HG03060 (cell line): ENCODE data around the gene PC.

Experiments used
- ATAC-seq: cut with Tn5 transposase; IDR thresholded peaks from one replicate; pipeline ENCODE4 v1.9.1; 2021; ENCODE audit warnings: low read depth, moderate number of reproducible peaks; ENCODE audit not compliant: unreplicated experiment

PC gene

DNA sequence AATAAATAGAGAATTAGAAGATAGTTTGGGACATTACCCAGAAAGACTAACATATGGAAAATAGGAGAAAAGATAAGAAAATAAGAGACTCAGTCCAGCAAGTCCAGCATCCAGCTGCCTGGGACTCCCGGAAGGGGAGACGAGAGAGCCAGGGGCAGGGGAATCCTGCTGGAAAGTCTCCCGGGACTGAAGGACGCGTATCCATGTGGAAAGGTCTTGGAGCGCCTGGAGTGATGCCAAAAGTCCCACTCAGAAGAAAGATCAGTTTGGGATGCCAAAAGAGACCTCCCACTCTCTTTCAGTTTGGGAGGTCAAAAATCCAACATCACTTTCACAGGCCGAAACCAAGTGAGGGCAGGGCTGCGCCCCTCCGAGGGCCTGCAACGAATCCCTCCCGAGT is 70.7 kb downstream of the PC start:
- no peak for ATAC-seq

DNA sequence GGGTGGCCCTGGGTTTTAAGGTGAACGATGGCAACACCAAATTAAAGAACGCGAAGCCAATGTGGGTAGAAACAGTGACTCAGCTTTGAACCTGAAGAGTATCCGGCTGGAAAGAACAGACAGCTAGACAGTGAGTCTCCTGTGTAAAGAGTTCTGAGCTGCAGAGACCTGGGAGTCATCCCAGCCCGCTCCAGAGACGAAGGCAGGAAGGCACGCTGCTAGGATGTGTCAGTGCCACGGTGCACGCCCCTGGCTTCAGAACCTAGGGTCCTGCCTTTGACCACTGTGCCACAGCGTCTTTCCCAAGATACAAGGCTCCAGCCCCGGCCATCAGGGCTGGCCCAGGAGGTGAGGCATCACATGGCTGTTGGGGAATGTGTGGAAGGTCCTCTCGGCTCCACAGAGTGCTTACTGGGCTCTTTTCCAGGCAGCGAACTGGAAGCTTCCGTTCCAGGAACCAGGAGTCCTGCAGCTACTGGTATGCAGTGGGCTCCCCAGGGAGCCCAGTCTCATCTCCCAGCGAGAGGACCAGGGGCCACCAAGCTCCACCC is 71.4 kb downstream of the PC start:
- ATAC-seq, result no peak

DNA sequence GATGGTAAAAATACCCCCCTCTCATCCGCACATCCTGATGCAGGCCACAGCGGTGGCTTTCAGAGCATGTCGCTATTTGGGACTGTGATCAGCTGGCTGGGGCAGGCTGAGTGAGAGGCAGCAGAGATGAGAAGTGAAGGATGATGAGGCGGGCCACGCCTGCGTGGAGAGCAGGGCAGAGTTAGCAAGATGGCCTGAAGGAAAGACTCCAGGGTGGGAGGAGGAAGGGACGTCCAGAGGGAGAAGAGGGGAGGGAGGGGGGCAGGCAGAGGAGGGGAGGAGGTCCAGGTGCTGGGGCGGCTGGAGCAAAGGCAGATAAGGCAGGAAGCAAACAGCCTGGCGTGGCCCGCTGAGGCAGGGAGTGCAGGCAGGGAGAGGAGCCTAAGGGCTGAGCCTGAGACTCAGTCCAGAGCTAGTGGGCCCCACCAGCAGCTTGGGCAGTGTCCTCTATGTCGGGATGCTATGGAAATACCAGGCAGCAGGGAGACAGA is 72.2 kb downstream of the PC start:
- ATAC-seq, result no peak

DNA sequence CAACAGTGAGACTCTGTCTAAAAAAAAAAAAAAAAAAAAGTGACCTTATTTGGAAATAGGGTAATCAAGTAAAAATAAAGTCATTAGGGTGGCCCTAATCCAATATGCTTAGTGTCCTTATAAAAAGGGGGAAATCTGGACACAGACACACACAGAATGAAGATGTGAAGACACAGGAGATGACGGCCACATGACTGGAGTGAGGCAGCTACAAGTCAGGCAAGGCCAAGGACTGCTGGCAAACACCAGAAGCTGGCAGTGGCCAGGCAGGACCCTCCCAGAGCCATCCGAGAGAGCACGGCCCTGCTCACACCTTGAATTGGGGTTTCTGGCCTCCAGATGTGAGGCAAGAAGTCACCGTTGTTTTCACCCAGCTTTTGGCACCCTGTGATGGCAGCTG is 72.7 kb downstream of the PC start:
- no peak for ATAC-seq

DNA sequence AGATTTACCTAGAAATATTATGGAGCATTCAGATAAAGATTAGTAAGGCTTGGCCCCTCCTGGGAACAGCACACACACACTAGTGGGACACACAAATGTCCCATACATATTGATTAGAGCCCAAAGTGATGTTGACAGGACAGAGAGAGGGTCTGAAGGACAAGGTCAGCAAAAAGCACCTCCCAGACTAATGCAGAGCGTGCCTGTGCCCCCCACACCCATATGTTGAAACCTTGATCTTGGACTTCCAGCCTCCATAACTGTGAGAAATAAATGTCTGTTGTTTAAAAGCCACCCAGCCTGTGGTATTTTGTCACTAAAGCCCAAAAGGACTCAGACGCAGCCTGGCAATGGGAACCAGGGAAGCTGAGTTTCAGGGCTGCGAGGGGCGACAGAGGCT is 73.7 kb downstream of the PC start:
- ATAC-seq, result no peak

DNA sequence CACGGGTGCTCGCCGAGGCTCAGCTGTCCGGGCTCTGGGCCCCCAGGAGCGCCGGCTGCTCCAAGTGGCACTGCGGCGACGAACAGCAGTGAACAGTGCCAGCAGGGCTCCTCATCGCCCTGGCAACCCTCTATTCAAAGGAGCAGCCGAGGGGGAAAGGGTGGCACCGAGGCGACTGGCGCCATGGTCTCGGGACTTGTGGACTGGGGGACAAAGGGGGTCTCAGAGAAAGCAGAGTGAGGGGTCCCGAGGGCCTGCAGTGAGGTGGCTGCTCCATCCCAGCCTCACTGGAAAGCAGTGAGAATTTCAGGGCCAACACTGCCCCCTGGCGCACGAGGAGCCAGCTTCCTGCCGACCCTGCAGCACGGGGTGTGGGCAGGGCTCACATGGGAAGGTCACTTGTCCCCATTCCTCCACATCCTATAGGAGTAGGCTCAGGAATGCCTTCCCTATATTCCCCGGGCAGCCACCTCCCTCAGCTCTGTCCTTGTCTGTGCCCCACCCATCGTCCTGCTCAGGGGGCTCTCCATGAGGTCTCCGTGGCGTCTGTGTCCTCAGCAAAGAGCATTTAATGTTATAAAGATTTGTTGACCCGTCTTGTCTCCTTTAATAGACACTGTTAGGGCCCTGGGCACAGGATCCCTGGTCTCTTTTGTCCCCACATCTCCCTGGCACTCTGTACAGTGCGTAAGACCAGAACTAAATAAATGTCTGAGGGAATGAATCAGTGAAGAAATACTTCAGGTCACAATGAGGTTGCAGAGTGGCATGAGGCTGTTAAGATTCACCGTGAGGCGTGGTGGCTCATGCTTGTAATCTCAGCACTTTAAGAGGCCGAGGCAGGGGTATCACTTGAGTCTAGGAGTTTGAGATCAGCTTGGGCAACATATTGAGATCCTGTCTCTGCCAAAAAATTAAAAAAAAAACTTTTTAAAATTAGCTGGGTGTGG is 74.9 kb downstream of the PC start:
- ATAC-seq, result no peak

DNA sequence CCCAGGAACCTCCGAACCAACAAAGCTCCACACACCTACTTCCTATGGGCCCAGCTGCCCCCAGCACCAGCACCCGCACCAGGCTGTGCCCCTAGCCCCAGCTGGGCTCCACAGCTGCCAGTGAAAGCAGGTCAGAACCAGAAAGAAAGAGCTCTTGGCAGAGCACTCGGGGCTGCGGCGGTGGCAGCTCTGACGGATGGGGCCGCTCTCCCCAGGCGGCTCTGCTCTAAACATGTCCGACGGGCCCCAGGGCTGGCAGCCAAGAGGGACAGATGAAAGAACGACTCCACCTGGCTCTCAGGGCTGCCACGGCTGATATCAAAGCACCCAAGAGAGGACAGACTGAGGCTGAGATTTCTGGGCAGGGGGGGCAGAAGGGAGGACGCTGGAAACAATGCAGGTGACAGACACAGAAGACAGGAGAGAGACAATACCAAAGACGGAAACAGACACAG is 75.6 kb downstream of the PC start:
- ATAC-seq, result no peak

DNA sequence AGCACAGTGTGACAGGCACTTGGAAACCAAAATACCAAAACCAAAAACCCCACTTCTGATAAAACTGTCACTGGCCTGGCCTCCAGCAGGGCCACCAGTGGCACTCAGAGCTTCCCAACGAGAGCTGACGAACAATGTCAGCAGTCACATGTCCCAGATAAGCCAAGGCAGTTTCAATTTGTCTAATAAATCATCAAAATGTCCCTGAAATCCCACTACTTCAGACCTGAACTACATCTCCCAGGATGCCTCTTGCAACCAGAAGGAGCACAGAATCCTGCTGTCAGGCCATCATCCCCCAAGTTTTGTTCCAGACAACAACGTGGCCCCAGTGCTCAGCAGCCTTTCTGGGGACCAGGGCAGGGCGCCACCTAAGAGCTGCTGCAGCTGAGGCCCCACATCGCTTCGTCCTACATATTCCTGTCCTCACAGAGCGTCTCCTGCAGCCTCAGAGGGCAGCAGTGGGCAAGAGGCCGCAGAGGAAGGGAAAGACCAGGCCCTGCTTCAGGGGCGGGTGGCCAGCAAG is 76.2 kb downstream of the PC start:
- no peak for ATAC-seq

DNA sequence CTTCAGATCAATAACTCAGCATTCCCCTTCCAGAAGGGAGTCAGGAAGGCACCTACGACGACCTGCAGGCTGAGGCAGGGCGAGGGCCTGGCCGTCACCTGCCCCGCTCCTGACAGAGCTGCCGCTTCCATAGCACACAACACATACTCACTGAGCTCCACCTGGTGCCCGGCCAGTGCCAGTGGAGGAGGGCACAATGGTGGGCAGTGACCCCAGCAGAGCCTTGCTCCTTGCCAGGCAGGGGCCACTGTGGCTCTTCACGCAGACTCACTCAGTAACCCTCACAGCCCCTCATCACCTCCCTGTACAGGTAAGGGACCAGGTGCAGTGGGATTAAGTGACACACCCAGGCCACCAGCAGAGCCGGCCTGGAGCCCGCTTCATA is 76.7 kb downstream of the PC start:
- ATAC-seq, result no peak

DNA sequence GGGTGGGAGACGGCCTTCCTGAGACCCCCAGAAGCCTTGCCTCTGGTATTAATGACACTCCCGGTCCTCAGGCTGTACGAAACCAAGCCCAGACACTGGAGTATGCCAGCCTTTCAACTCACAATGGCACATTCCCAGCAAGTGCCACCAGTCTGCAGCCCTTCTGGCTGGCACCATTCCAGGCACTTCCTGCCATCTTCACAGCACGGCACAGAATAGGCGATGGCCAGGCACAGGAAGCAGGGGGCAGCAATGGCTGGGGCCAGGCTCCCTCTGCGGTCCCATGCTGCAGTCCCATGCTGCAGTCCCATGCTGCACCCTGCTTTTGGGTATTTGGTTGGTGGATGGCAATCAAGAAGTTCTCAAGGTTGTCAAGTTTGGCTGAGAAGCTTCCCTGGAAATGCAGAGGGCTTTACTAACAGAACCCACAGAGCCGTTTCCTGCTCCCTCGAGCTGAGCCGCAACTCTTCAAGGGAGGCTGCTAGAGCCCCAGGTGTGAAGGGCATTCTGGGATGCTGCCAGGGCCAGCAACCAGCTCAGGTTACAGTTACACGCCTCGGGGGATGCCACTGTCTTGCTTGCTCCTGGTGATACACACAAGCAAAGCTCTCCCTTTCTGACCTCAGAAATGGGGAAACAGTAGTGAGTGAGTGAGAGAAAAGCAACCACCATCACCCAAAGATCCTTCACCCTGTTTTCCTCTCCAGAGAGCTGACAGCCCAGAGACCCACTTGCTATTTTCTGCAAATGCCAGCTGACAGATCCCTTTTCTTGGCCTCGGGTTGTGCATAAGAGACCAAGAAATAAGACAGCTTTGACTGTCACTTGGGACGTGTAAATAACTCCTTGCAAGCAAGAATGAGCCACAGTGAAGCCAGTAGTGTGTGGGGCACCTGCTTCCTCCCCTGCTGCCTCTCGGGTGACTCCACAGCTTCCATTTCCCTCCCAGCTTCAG is 77.4 kb downstream of the PC start:
- ATAC-seq, result no peak

DNA sequence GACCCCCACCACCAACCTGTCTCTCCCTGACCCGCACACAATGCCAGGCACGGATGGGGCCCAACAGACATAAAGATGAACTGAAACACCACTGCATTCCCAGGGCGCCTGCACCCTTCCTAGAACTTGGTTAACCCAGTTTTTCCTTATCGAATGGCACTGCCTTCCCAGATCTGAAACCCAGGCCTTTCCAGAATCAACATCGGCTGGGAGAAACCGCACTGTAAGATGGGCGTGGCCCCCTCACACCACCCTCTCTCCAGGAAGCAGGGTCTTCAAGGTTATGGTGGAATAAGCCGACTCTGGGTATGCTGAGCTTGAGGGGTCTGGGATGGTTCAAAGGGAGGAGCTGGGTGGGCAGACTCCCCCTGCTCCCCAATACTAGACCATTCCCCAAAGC is 78.2 kb downstream of the PC start:
- ATAC-seq, result no peak

DNA sequence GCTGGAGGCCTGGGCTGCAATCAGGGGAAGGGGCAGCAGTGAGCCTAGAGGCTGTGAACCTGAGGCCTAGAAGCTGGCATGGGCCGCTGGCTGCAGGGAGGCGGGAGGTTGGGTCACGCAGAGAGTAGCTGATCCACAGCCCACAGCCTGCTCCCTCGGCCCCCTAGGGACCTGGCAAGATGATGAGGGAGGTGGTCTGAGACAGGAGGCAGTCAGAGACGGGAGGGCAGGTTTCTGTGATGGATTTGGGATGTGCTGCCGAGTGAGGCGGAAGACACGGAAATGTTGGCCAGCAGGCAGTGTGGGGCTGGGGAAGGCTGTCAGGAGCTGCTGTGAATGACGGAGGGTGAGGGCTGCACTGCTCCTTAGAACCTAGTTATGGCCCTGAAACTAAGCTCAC is 78.6 kb downstream of the PC start:
- no peak for ATAC-seq

DNA sequence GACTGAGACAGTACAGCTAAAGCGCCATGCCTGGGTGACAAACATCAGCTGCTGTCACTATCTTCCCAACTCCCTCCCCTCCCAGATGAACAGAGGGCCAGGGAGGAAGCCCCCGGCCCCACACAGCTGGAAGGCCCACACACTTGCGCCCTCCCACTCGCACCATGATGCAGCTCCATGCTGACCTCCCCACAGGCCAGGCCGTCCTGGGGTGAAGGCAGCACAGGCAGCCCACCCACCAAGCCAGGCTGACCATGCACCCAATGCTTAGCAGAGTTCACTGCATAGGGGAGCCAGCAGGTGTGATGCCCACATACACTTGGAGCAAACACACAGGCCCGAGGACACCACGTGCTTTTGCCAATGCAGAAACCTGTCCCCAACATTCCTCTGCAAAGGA is 79.2 kb downstream of the PC start:
- ATAC-seq, result no peak

DNA sequence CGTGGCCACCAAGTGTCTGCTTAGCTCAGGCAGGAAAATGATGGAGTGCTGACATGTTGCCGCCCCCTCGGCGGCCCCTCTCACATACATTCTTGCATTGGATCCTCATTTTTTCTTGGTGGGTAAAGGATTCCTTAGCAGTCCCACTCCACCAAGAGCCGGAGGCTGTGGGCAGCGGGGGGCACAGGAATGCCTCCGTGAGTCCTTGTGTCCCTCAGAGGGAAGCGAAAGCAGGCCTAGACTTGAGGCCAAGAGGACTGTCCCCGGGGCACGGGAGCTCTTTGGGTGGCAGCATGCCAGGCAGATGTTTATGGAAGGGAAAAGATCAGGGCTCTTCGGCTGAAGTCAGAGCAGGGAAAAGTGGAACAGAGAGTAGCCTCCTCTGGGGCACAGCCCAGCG is 79.7 kb downstream of the PC start:
- no peak for ATAC-seq

DNA sequence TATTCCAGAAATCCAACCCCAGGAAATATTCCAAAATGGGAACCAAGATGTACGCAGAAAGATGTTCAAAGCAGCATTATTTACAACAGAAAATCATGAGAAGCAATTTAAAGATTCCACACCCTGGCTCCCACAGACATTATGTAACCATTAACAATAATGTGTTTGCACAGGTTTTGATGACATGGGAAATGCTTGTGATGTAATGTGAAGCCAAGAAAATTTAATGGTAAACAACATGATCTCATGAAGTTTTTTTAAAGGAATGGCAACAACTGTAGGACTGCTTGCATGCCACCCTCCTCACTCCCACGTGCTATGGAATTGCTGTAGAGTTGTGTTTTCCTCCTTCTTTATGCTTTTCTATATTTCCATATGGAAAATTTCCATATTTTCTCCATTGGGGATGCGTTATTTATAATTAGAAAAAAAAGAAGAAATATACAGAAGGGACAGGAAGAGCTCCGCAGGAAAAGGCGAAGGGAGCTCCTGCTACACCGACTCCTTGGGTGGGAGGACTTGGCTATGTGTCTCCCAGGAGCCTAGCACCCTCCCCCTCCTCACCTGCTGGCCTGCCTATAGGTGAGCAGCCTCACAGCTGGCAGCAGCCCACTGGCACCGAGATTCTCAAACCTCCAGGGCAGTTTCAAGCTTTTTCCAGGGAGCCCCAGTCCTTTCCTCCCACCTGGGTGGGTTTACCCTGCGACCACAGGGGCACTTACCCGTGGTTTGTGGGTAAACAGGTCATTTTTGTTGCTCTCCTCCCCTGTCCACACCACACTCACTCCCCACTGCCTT is 80.4 kb downstream of the PC start:
- no peak for ATAC-seq

DNA sequence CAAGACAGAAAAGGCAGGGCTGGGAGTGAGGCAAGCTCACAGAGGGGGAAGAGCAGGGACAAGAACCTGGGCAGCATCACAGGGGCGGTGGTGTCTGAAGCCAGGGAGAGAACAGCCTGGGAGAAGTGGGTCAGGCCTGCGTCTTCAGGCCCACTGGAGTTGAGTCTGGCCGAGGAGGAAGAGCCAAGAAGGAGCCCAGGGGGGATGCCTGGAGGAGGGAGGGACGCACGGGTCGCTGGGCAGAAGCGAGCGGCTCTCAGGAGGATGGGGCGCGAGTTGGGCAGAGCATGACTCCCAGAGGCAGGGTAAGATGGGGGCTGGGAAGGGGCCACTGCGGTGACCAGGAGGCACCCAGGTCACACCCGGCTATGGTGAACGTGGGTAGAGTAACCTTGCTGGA is 82.8 kb downstream of the PC start:
- no peak for ATAC-seq

DNA sequence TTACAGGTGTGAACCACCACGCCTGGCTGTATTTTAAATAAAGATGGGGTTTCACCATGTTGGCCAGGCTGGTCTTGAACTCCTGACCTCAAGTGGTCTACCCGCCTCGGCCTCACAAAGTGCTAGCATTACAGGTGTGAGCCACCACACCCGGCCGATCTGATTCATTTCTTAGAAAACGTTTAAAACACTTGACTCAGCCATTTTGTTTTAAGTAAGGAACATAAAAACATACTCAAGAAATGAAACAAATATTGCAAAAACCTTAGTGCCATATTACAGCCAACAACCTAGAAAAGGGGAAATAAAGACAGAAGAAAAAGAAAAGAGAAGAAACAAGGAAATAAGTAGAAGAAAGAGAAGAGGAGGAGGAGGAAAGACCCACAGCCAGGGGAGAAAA is 84.0 kb downstream of the PC start:
- no peak for ATAC-seq

DNA sequence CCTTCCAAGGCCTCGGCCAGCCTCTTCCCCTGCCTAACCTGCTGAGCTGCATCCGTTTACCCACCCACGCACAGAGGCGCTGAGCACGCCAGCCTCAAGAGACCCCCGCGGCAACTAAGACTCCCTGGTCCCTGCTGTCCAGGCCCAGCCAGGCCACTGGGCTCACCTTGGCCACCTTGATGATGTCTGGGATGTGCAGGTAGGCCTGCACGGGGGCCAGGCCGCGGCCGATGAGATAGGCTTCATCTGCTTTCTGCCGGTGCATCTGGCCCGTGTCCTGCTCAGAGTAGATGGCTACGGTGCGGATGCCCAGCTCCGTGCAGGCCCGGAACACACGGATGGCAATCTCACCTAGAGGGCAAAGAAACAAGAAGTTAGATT is 86.7 kb downstream of the PC start:
- no peak for ATAC-seq

DNA sequence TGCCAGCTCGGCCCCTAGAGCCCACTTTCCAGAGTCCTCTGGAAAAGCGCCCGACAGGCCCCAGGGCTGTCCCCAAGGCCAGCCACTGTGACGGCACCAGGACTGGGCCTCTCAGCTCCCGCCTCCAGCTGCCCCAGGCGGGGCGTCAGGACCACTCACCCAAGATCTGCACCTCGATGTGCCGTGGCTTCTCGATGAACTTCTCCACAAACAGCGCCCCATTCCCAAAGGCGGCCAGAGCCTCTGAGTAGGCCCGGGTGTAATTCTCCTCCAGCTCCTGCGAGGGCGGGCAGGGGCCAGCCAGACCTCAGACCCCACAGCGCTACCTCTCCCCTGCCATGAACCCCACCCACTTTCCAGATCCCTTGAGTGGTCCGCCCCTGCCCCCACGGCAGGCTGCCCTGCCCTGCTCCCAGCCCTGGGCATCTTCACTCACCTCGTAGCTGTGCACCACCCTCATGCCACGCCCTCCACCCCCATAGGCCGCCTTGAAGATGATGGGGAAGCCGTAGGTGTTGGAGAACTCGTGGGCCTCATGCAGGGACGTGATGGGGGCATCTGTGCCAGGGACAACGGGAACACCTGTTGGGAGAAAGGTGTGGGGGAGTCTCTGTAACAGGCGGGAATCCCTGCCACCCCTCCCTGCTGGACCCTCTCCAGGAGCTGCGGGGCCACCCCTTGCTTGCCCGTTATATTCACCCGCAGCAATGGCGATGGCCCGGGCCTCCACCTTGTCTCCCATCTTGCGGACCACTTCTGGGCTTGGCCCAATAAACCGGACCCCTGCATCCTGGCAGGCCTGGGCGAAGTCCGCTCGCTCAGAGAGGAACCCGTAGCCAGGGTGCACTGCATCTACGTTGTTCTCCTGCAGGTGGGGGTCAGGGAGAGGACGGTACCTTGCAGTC is 87.3 kb downstream of the PC start:
- no peak for ATAC-seq
